ENCODE results near the gene USH2A.

Gene USH2A

GRCh38 chr1:215932558-215932957 lies 490.7 kb downstream of the USH2A start:
- no peaks in the 10 kb centered on the region for H3K36me3 Mint-ChIP-seq (ENCODE audit: low read depth)
- no peaks in the 10 kb centered on the region for H3K9me3 Mint-ChIP-seq
- H3K4me3 Mint-ChIP-seq, result no peak overlapping the region
- no peaks in the 10 kb centered on the region for H3K4me1 Mint-ChIP-seq (ENCODE audit: low read depth)
- no peak overlapping the region for H3K27ac Mint-ChIP-seq
- no peaks in the 10 kb centered on the region for H3K27me3 Mint-ChIP-seq (ENCODE audit: low read depth)

GRCh38 chr1:215926670-215927069 lies 496.6 kb downstream of the USH2A start:
- no peaks in the 10 kb centered on the region for H3K36me3 Mint-ChIP-seq (ENCODE audit: low read depth)
- no peaks in the 10 kb centered on the region for H3K4me1 Mint-ChIP-seq (ENCODE audit: low read depth)
- no peak overlapping the region for H3K27ac Mint-ChIP-seq
- no peak overlapping the region for H3K4me3 Mint-ChIP-seq
- no peaks in the 10 kb centered on the region for H3K27me3 Mint-ChIP-seq (ENCODE audit: low read depth)
- no peaks in the 10 kb centered on the region for H3K9me3 Mint-ChIP-seq

GRCh38 chr1:215923129-215923824 lies 500.0 kb downstream of the USH2A start:
- Mint-ChIP-seq H3K4me3 (no peak overlapping the region), H3K27me3 (ENCODE audit: low read depth) (no peaks in the 10 kb centered on the region), H3K36me3 (ENCODE audit: low read depth) (no peaks in the 10 kb centered on the region), H3K4me1 (ENCODE audit: low read depth) (no peaks in the 10 kb centered on the region), H3K27ac (no peak overlapping the region), H3K9me3 (no peaks in the 10 kb centered on the region)

GRCh38 chr1:215911406-215911968 lies 511.8 kb downstream of the USH2A start:
- Mint-ChIP-seq H3K4me1 (ENCODE audit: low read depth) (no peaks in the 10 kb centered on the region), H3K9me3 (peaks cover 5% of the 10 kb centered on the region), H3K27ac (no peak overlapping the region), H3K36me3 (ENCODE audit: low read depth) (no peaks in the 10 kb centered on the region), H3K27me3 (ENCODE audit: low read depth) (no peaks in the 10 kb centered on the region), H3K4me3 (no peak overlapping the region)

- Mint-ChIP-seq H3K27me3 (ENCODE audit: low read depth) (no peaks in the 10 kb centered on the region), H3K27ac (no peak overlapping the region), H3K4me3 (no peak overlapping the region), H3K9me3 (no peaks in the 10 kb centered on the region), H3K4me1 (ENCODE audit: low read depth) (no peaks in the 10 kb centered on the region), H3K36me3 (ENCODE audit: low read depth) (no peaks in the 10 kb centered on the region)
Measured at GRCh38 chr1:215905493-215906115, 517.6 kb downstream of the USH2A start.

GRCh38 chr1:215900684-215901083 lies 522.6 kb downstream of the USH2A start:
- Mint-ChIP-seq H3K27me3 (ENCODE audit: low read depth) (no peaks in the 10 kb centered on the region), H3K9me3 (no peaks in the 10 kb centered on the region), H3K36me3 (ENCODE audit: low read depth) (no peaks in the 10 kb centered on the region), H3K27ac (no peak overlapping the region), H3K4me1 (ENCODE audit: low read depth) (no peaks in the 10 kb centered on the region), H3K4me3 (no peak overlapping the region)

- no peaks in the 10 kb centered on the region for H3K9me3 Mint-ChIP-seq
Measured at GRCh38 chr1:215899901-215900300, 523.3 kb downstream of the USH2A start.

GRCh38 chr1:215895893-215896292 lies 527.4 kb downstream of the USH2A start:
- H3K9me3 Mint-ChIP-seq, result no peaks in the 10 kb centered on the region
- no peak overlapping the region for H3K27ac Mint-ChIP-seq
- H3K36me3 Mint-ChIP-seq (ENCODE audit: low read depth), result no peaks in the 10 kb centered on the region
- H3K4me3 Mint-ChIP-seq, result no peak overlapping the region
- no peaks in the 10 kb centered on the region for H3K27me3 Mint-ChIP-seq (ENCODE audit: low read depth)
- no peaks in the 10 kb centered on the region for H3K4me1 Mint-ChIP-seq (ENCODE audit: low read depth)

More at GRCh38 chr1:215899901-215900300, 523.3 kb downstream of the USH2A start:
- Mint-ChIP-seq H3K4me3 (no peak overlapping the region), H3K4me1 (ENCODE audit: low read depth) (no peaks in the 10 kb centered on the region), H3K27me3 (ENCODE audit: low read depth) (no peaks in the 10 kb centered on the region), H3K36me3 (ENCODE audit: low read depth) (no peaks in the 10 kb centered on the region), H3K27ac (no peak overlapping the region)

GRCh38 chr1:215895276-215895675 lies 528.0 kb downstream of the USH2A start:
- H3K36me3 Mint-ChIP-seq (ENCODE audit: low read depth), result no peaks in the 10 kb centered on the region
- H3K4me3 Mint-ChIP-seq, result no peak overlapping the region
- no peak overlapping the region for H3K27ac Mint-ChIP-seq
- no peaks in the 10 kb centered on the region for H3K27me3 Mint-ChIP-seq (ENCODE audit: low read depth)
- no peaks in the 10 kb centered on the region for H3K4me1 Mint-ChIP-seq (ENCODE audit: low read depth)
- no peaks in the 10 kb centered on the region for H3K9me3 Mint-ChIP-seq

GRCh38 chr1:215894617-215895016 lies 528.6 kb downstream of the USH2A start:
- Mint-ChIP-seq H3K9me3 (no peaks in the 10 kb centered on the region), H3K4me3 (no peak overlapping the region), H3K4me1 (ENCODE audit: low read depth) (no peaks in the 10 kb centered on the region), H3K36me3 (ENCODE audit: low read depth) (no peaks in the 10 kb centered on the region), H3K27me3 (ENCODE audit: low read depth) (no peaks in the 10 kb centered on the region), H3K27ac (no peak overlapping the region)

GRCh38 chr1:215891266-215892057 lies 531.8 kb downstream of the USH2A start:
- Mint-ChIP-seq H3K4me1 (ENCODE audit: low read depth) (no peaks in the 10 kb centered on the region), H3K27me3 (ENCODE audit: low read depth) (no peaks in the 10 kb centered on the region), H3K4me3 (no peak overlapping the region), H3K27ac (no peak overlapping the region), H3K36me3 (ENCODE audit: low read depth) (no peaks in the 10 kb centered on the region), H3K9me3 (no peaks in the 10 kb centered on the region)

GRCh38 chr1:215890438-215890837 lies 532.8 kb downstream of the USH2A start:
- Mint-ChIP-seq H3K4me1 (ENCODE audit: low read depth) (no peaks in the 10 kb centered on the region), H3K27ac (no peak overlapping the region), H3K9me3 (no peaks in the 10 kb centered on the region)

GRCh38 chr1:215889871-215890270 lies 533.4 kb downstream of the USH2A start:
- Mint-ChIP-seq H3K4me1 (ENCODE audit: low read depth) (no peaks in the 10 kb centered on the region), H3K4me3 (no peak overlapping the region), H3K9me3 (no peaks in the 10 kb centered on the region)

More at GRCh38 chr1:215890438-215890837, 532.8 kb downstream of the USH2A start:
- Mint-ChIP-seq H3K27me3 (ENCODE audit: low read depth) (no peaks in the 10 kb centered on the region), H3K36me3 (ENCODE audit: low read depth) (no peaks in the 10 kb centered on the region), H3K4me3 (no peak overlapping the region)

GRCh38 chr1:215888159-215888558 lies 535.1 kb downstream of the USH2A start:
- H3K27me3 Mint-ChIP-seq (ENCODE audit: low read depth), result no peaks in the 10 kb centered on the region
- no peak overlapping the region for H3K27ac Mint-ChIP-seq
- H3K4me3 Mint-ChIP-seq, result no peak overlapping the region
- no peaks in the 10 kb centered on the region for H3K9me3 Mint-ChIP-seq
- no peaks in the 10 kb centered on the region for H3K4me1 Mint-ChIP-seq (ENCODE audit: low read depth)
- H3K36me3 Mint-ChIP-seq (ENCODE audit: low read depth), result no peaks in the 10 kb centered on the region

More at GRCh38 chr1:215889871-215890270, 533.4 kb downstream of the USH2A start:
- H3K36me3 Mint-ChIP-seq (ENCODE audit: low read depth), result no peaks in the 10 kb centered on the region
- no peak overlapping the region for H3K27ac Mint-ChIP-seq
- H3K27me3 Mint-ChIP-seq (ENCODE audit: low read depth), result no peaks in the 10 kb centered on the region

All from T-helper 1 cell treated with Interleukin-12 subunit alpha and Interleukin-12 subunit beta and Interleukin-4 antibody, amounts not matched to agents 30 μg/mL and 1 μg/mL, for 36 hours (primary cell).